HG02852 (cell line): ENCODE data around the gene DSCAML1.

Experiments used
- ATAC-seq: cut with Tn5 transposase; IDR thresholded peaks from one replicate; pipeline ENCODE4 v1.9.1; 2021; ENCODE audit warnings: mild to moderate bottlenecking, moderate library complexity; ENCODE audit not compliant: unreplicated experiment

DSCAML1 gene

GRCh38 chr11:117796872-117797529, at the start of gene DSCAML1:
TSS of gene DSCAML1 (minus strand) at chr11:117797216. CDS start at chr11:117797079, 137 bp downstream.
- no peak for ATAC-seq

- no peak for ATAC-seq
These were observed 46.9 kb upstream of the DSCAML1 start for GRCh38 chr11:117843666-117844484.

- ATAC-seq: no peak
These were observed 45.3 kb upstream of the DSCAML1 start for GRCh38 chr11:117842131-117842941.

- no peak for ATAC-seq
These were observed 44.6 kb upstream of the DSCAML1 start for GRCh38 chr11:117841551-117842031.

GRCh38 chr11:117840881-117841550, 44.0 kb upstream of the DSCAML1 start:
- ATAC-seq: no peak

- no peak for ATAC-seq
These were observed 43.2 kb upstream of the DSCAML1 start for GRCh38 chr11:117839936-117840813.

- ATAC-seq: no peak
These were observed 42.4 kb upstream of the DSCAML1 start for GRCh38 chr11:117839380-117839881.

- ATAC-seq: no peak
These were observed 41.9 kb upstream of the DSCAML1 start for GRCh38 chr11:117838901-117839300.

- no peak for ATAC-seq
These were observed 40.8 kb upstream of the DSCAML1 start for GRCh38 chr11:117837791-117838190.

GRCh38 chr11:117837070-117837776, 40.2 kb upstream of the DSCAML1 start:
- ATAC-seq: no peak

GRCh38 chr11:117836077-117836960, 39.3 kb upstream of the DSCAML1 start:
- ATAC-seq: no peak

- no peak for ATAC-seq
These were observed 38.6 kb upstream of the DSCAML1 start for GRCh38 chr11:117835576-117835975.

GRCh38 chr11:117834838-117835443, 37.9 kb upstream of the DSCAML1 start:
- ATAC-seq: no peak

- ATAC-seq: no peak
These were observed 37.2 kb upstream of the DSCAML1 start for GRCh38 chr11:117834068-117834810.

GRCh38 chr11:117833401-117833891, 36.4 kb upstream of the DSCAML1 start:
- no peak for ATAC-seq

- no peak for ATAC-seq
These were observed 35.5 kb upstream of the DSCAML1 start for GRCh38 chr11:117832511-117832910.
